H1 (cell line): ENCODE measurements around the gene APOL6. TPM values are rescaled to one million over a fixed set of nuclear protein-coding genes. Genes with fewer than 3 reads are reported as not detected.

Source experiments
- CBX5 ChIP-seq: fragments of 300-800, 300-1000 bp; sonication (generic); IDR thresholded peaks from 2 replicates; pipeline ENCODE4 v1.7.1; 2016; ENCODE audit warnings: antibody characterized with exemption, low read length, low read depth
- CBX8 ChIP-seq: fragments of 300-800, 300-1000 bp; sonication (generic); IDR thresholded peaks from 2 replicates; pipeline ENCODE4 v1.7.1; 2016; ENCODE audit warnings: low read depth, low read length, borderline replicate concordance
- EGR1 ChIP-seq: IDR thresholded peaks from 2 replicates; pipeline ENCODE4 v1.6.1; 2011; ENCODE audit warnings: low read depth, low read length, borderline replicate concordance
- FOSL1 ChIP-seq: IDR thresholded peaks from 2 replicates; pipeline ENCODE4 v1.6.1; 2011; ENCODE audit warnings: mild to moderate bottlenecking, low read depth, low read length, moderate library complexity; ENCODE audit not compliant: insufficient read depth
- GTF2F1 ChIP-seq: IDR thresholded peaks from 2 replicates; pipeline ENCODE4 v1.6.1; 2012; ENCODE audit warnings: low read depth, low read length, improper control_type of control experiment, borderline replicate concordance
- PHF8 ChIP-seq: fragments of 200-600 bp; sonication (generic); conservative IDR thresholded peaks from 2 replicates; pipeline ENCODE4 v1.7.1; 2012; ENCODE audit warnings: low read depth, mild to moderate bottlenecking, inconsistent platforms, low read length, moderate library complexity
- POLR2AphosphoS5 ChIP-seq: IDR thresholded peaks from 2 replicates; pipeline ENCODE4 v1.6.1; 2011; ENCODE audit warnings: low read depth, low read length
- SAP30 ChIP-seq: fragments of 300-600 bp; sonication (generic); IDR thresholded peaks from 2 replicates; pipeline ENCODE4 v1.7.1; 2012; ENCODE audit warnings: low read length, moderate library complexity, mild to moderate bottlenecking, inconsistent platforms; ENCODE audit not compliant: insufficient read depth, insufficient replicate concordance
- SRF ChIP-seq: IDR thresholded peaks from 2 replicates; pipeline ENCODE4 v1.6.1; 2011; ENCODE audit warnings: mild to moderate bottlenecking, low read depth, low read length, moderate library complexity
- TCF12 ChIP-seq: IDR thresholded peaks from 2 replicates; pipeline ENCODE4 v1.6.1; 2011; ENCODE audit warnings: low read depth, mild to moderate bottlenecking, low read length
- polyA plus RNA-seq, 7 experiments: library from polyadenylated mRNA; depleted of rRNA in 3 of 7; stranded (reverse) in 5 of 7; unstranded in 2 of 7; fragments of >200 nt in 5 of 7; fragments of 200-250 nt in 2 of 7; gene quantifications; 1 replicate in 5 of 7; 2 replicates in 1 of 7; 4 replicates in 1 of 7; pipeline versions ENCODE4 v1.2.1 to v1.2.3, GENCODE V29; 2011 to 2013; ENCODE audit warnings: missing spikeins in 2 of 7, mixed read lengths in 2 of 7
- total RNA-seq: library from RNA; stranded (reverse); fragmentation: NEBNext Ultra II Directional; extraction: Animal tissue kit (Norgen Biotek cat#: 25700); gene quantifications from 2 replicates; pipeline ENCODE4 v1.2.1, GENCODE V29; 2021
- TF ChIP-seq, protein P1 (sequence below): fragments of 300-600 bp; sonication (generic); IDR thresholded peaks from 2 replicates; pipeline ENCODE4 v1.7.1; 2012; ENCODE audit warnings: low read length, moderate library complexity, mild to moderate bottlenecking, inconsistent platforms; ENCODE audit not compliant: insufficient replicate concordance
- TF ChIP-seq, protein P2 (sequence below): IDR thresholded peaks from 2 replicates; pipeline ENCODE4 v1.6.1; 2012; ENCODE audit warnings: inconsistent platforms

The APOL6 gene
- total and polyA plus RNA-seq, 2 of the 8 experiments (the other 6 are each of a cell fraction or from before 2014, with no cell fraction given) = 0.06 to 0.13 TPM

DNA sequence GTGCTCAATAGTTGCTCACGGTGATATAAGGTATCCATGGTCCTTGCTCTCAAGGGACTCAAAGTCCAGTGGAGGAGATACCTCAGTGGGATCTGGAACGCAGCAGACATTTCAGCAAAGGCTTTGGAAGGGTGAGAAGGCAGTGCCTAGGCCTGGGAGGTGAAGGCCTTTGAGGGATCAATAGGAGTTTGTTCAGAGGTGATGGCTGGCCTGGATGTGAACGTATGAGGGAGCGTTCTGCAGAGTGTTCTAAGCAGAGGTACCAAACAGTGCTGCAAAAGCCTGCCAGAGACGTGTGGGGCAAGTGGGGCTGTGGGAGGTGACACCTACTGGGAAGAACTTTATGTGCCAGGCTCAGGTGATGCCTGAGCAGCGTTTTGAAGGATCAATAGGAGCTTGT is 23.7 kb upstream of the APOL6 start (continued):
- TF ChIP-seq, protein P1, sequence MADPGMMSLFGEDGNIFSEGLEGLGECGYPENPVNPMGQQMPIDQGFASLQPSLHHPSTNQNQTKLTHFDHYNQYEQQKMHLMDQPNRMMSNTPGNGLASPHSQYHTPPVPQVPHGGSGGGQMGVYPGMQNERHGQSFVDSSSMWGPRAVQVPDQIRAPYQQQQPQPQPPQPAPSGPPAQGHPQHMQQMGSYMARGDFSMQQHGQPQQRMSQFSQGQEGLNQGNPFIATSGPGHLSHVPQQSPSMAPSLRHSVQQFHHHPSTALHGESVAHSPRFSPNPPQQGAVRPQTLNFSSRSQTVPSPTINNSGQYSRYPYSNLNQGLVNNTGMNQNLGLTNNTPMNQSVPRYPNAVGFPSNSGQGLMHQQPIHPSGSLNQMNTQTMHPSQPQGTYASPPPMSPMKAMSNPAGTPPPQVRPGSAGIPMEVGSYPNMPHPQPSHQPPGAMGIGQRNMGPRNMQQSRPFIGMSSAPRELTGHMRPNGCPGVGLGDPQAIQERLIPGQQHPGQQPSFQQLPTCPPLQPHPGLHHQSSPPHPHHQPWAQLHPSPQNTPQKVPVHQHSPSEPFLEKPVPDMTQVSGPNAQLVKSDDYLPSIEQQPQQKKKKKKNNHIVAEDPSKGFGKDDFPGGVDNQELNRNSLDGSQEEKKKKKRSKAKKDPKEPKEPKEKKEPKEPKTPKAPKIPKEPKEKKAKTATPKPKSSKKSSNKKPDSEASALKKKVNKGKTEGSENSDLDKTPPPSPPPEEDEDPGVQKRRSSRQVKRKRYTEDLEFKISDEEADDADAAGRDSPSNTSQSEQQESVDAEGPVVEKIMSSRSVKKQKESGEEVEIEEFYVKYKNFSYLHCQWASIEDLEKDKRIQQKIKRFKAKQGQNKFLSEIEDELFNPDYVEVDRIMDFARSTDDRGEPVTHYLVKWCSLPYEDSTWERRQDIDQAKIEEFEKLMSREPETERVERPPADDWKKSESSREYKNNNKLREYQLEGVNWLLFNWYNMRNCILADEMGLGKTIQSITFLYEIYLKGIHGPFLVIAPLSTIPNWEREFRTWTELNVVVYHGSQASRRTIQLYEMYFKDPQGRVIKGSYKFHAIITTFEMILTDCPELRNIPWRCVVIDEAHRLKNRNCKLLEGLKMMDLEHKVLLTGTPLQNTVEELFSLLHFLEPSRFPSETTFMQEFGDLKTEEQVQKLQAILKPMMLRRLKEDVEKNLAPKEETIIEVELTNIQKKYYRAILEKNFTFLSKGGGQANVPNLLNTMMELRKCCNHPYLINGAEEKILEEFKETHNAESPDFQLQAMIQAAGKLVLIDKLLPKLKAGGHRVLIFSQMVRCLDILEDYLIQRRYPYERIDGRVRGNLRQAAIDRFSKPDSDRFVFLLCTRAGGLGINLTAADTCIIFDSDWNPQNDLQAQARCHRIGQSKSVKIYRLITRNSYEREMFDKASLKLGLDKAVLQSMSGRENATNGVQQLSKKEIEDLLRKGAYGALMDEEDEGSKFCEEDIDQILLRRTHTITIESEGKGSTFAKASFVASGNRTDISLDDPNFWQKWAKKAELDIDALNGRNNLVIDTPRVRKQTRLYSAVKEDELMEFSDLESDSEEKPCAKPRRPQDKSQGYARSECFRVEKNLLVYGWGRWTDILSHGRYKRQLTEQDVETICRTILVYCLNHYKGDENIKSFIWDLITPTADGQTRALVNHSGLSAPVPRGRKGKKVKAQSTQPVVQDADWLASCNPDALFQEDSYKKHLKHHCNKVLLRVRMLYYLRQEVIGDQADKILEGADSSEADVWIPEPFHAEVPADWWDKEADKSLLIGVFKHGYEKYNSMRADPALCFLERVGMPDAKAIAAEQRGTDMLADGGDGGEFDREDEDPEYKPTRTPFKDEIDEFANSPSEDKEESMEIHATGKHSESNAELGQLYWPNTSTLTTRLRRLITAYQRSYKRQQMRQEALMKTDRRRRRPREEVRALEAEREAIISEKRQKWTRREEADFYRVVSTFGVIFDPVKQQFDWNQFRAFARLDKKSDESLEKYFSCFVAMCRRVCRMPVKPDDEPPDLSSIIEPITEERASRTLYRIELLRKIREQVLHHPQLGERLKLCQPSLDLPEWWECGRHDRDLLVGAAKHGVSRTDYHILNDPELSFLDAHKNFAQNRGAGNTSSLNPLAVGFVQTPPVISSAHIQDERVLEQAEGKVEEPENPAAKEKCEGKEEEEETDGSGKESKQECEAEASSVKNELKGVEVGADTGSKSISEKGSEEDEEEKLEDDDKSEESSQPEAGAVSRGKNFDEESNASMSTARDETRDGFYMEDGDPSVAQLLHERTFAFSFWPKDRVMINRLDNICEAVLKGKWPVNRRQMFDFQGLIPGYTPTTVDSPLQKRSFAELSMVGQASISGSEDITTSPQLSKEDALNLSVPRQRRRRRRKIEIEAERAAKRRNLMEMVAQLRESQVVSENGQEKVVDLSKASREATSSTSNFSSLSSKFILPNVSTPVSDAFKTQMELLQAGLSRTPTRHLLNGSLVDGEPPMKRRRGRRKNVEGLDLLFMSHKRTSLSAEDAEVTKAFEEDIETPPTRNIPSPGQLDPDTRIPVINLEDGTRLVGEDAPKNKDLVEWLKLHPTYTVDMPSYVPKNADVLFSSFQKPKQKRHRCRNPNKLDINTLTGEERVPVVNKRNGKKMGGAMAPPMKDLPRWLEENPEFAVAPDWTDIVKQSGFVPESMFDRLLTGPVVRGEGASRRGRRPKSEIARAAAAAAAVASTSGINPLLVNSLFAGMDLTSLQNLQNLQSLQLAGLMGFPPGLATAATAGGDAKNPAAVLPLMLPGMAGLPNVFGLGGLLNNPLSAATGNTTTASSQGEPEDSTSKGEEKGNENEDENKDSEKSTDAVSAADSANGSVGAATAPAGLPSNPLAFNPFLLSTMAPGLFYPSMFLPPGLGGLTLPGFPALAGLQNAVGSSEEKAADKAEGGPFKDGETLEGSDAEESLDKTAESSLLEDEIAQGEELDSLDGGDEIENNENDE = no peak
- TF ChIP-seq SAP30 (no peak), CBX5 (no peak), TCF12 (no peak), FOSL1 (no peak), GTF2F1 (no peak), POLR2AphosphoS5 (no peak), PHF8 (no peak), SRF (no peak), CBX8 (no peak), EGR1 (no peak)
- TF ChIP-seq, protein P2, sequence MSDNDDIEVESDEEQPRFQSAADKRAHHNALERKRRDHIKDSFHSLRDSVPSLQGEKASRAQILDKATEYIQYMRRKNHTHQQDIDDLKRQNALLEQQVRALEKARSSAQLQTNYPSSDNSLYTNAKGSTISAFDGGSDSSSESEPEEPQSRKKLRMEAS = no peak
